ENCODE measurements around the gene BRD1.

BRD1 gene

GRCh38 chr22:49850021-49850911 lies 22.6 kb upstream of the BRD1 start:
- H3K9me3 Mint-ChIP-seq: no peaks in the 10 kb centered on the region
- DNase-seq (ENCODE audit: low spot score in 2 of 2) (no peak), ATAC-seq (replicated peaks; ENCODE audit: extremely low read depth, poor library complexity, severe bottlenecking) (no peak)
- H3K27me3 Mint-ChIP-seq: no peaks in the 10 kb centered on the region
- peak overlapping the region; percentile 59 for H3K4me3 Mint-ChIP-seq
- peaks cover 6% of the 10 kb centered on the region for H3K36me3 Mint-ChIP-seq (ENCODE audit: insufficient read depth)
- H3K27ac Mint-ChIP-seq (ENCODE audit: low read depth): no peak overlapping the region
- peaks cover 18% of the 10 kb centered on the region for H3K4me1 Mint-ChIP-seq

GRCh38 chr22:49849161-49850020 lies 21.7 kb upstream of the BRD1 start:
- Mint-ChIP-seq H3K27me3 (no peaks in the 10 kb centered on the region), H3K4me3 (peak overlapping the region; percentile 59), H3K27ac (ENCODE audit: low read depth) (no peak overlapping the region), H3K36me3 (ENCODE audit: insufficient read depth) (peaks cover 4% of the 10 kb centered on the region), H3K9me3 (no peaks in the 10 kb centered on the region), H3K4me1 (peaks cover 9% of the 10 kb centered on the region)
- ATAC-seq (replicated peaks; ENCODE audit: extremely low read depth, poor library complexity, severe bottlenecking) (no peak), DNase-seq (ENCODE audit: low spot score in 2 of 2) (no peak)

GRCh38 chr22:49848690-49849160 lies 21.1 kb upstream of the BRD1 start:
- Mint-ChIP-seq H3K27ac (ENCODE audit: low read depth) (no peak overlapping the region), H3K36me3 (ENCODE audit: insufficient read depth) (peaks cover 2% of the 10 kb centered on the region), H3K4me1 (peaks cover 7% of the 10 kb centered on the region), H3K9me3 (no peaks in the 10 kb centered on the region), H3K27me3 (no peaks in the 10 kb centered on the region), H3K4me3 (peak overlapping the region; percentile 48)
- ATAC-seq (replicated peaks; ENCODE audit: extremely low read depth, poor library complexity, severe bottlenecking) (no peak), DNase-seq (ENCODE audit: low spot score in 2 of 2) (no peak)

GRCh38 chr22:49847751-49848689 lies 20.3 kb upstream of the BRD1 start:
- Mint-ChIP-seq H3K4me3 (peak overlapping the region; percentile 48), H3K9me3 (no peaks in the 10 kb centered on the region), H3K27me3 (no peaks in the 10 kb centered on the region), H3K27ac (ENCODE audit: low read depth) (no peak overlapping the region), H3K4me1 (peaks cover 7% of the 10 kb centered on the region), H3K36me3 (ENCODE audit: insufficient read depth) (peaks cover 2% of the 10 kb centered on the region)
- DNase-seq (ENCODE audit: low spot score in 2 of 2): no peak
- no peak for ATAC-seq (replicated peaks; ENCODE audit: extremely low read depth, poor library complexity, severe bottlenecking)

- Mint-ChIP-seq H3K27me3 (no peaks in the 10 kb centered on the region), H3K36me3 (ENCODE audit: insufficient read depth) (no peaks in the 10 kb centered on the region), H3K27ac (ENCODE audit: low read depth) (no peak overlapping the region), H3K4me3 (no peak overlapping the region), H3K4me1 (no peaks in the 10 kb centered on the region), H3K9me3 (no peaks in the 10 kb centered on the region)
- ATAC-seq (replicated peaks; ENCODE audit: extremely low read depth, poor library complexity, severe bottlenecking) (no peak), DNase-seq (ENCODE audit: low spot score in 2 of 2) (no peak)
Measured at GRCh38 chr22:49845666-49846459, 18.2 kb upstream of the BRD1 start.

GRCh38 chr22:49845241-49845640 lies 17.6 kb upstream of the BRD1 start:
- Mint-ChIP-seq H3K27ac (ENCODE audit: low read depth) (no peak overlapping the region), H3K4me3 (no peak overlapping the region), H3K36me3 (ENCODE audit: insufficient read depth) (no peaks in the 10 kb centered on the region), H3K9me3 (no peaks in the 10 kb centered on the region), H3K27me3 (no peaks in the 10 kb centered on the region), H3K4me1 (no peaks in the 10 kb centered on the region)
- no peak for DNase-seq (ENCODE audit: low spot score in 2 of 2)
- ATAC-seq (replicated peaks; ENCODE audit: extremely low read depth, poor library complexity, severe bottlenecking): no peak

- Mint-ChIP-seq H3K9me3 (no peaks in the 10 kb centered on the region), H3K4me3 (peak overlapping the region; percentile 70), H3K27me3 (no peaks in the 10 kb centered on the region), H3K4me1 (peaks cover 21% of the 10 kb centered on the region), H3K36me3 (ENCODE audit: insufficient read depth) (peaks cover 3% of the 10 kb centered on the region), H3K27ac (ENCODE audit: low read depth) (peak overlapping the region; percentile 96)
- ATAC-seq (replicated peaks; ENCODE audit: extremely low read depth, poor library complexity, severe bottlenecking) (peak; percentile 94), DNase-seq (ENCODE audit: low spot score in 2 of 2) (peak; percentile 70 to 90)
Measured at GRCh38 chr22:49838771-49839717, 11.4 kb upstream of the BRD1 start.

- ATAC-seq (replicated peaks; ENCODE audit: extremely low read depth, poor library complexity, severe bottlenecking) (no peak), DNase-seq (ENCODE audit: low spot score in 2 of 2) (no peak)
- Mint-ChIP-seq H3K4me1 (peaks cover 15% of the 10 kb centered on the region), H3K9me3 (no peaks in the 10 kb centered on the region), H3K36me3 (ENCODE audit: insufficient read depth) (no peaks in the 10 kb centered on the region), H3K27ac (ENCODE audit: low read depth) (no peak overlapping the region), H3K4me3 (no peak overlapping the region), H3K27me3 (no peaks in the 10 kb centered on the region)
Measured at GRCh38 chr22:49833340-49834007, 5.8 kb upstream of the BRD1 start.

- Mint-ChIP-seq H3K4me1 (peaks cover 29% of the 10 kb centered on the region), H3K36me3 (ENCODE audit: insufficient read depth) (peaks cover 24% of the 10 kb centered on the region), H3K27me3 (no peaks in the 10 kb centered on the region), H3K9me3 (no peaks in the 10 kb centered on the region), H3K27ac (ENCODE audit: low read depth) (no peak overlapping the region), H3K4me3 (peak overlapping the region; percentile 29)
- no peak for DNase-seq (ENCODE audit: low spot score in 2 of 2)
- ATAC-seq (replicated peaks; ENCODE audit: extremely low read depth, poor library complexity, severe bottlenecking): no peak
Measured at GRCh38 chr22:49829044-49829853, 1.6 kb upstream of the BRD1 start.

- Mint-ChIP-seq H3K36me3 (ENCODE audit: insufficient read depth) (peaks cover 30% of the 10 kb centered on the region), H3K27me3 (no peaks in the 10 kb centered on the region), H3K4me1 (peaks cover 35% of the 10 kb centered on the region), H3K4me3 (peak overlapping the region; percentile 29), H3K9me3 (no peaks in the 10 kb centered on the region), H3K27ac (ENCODE audit: low read depth) (no peak overlapping the region)
- ATAC-seq (replicated peaks; ENCODE audit: extremely low read depth, poor library complexity, severe bottlenecking) (no peak), DNase-seq (ENCODE audit: low spot score in 2 of 2) (no peak)
Measured at GRCh38 chr22:49828599-49828965, 909 bp upstream of the BRD1 start.

Data from central memory CD8-positive, alpha-beta T cell (primary cell).